ENCODE data around the gene CCDC85B. TPM values are rescaled to one million over a fixed set of nuclear protein-coding genes. Genes with fewer than 3 reads are reported as not detected.

The CCDC85B gene
- total and polyA plus RNA-seq, 2 of the 13 experiments (the other 11 are each of a cell fraction or from before 2014, with no cell fraction given): 8.2 to 19.5 TPM

DNA sequence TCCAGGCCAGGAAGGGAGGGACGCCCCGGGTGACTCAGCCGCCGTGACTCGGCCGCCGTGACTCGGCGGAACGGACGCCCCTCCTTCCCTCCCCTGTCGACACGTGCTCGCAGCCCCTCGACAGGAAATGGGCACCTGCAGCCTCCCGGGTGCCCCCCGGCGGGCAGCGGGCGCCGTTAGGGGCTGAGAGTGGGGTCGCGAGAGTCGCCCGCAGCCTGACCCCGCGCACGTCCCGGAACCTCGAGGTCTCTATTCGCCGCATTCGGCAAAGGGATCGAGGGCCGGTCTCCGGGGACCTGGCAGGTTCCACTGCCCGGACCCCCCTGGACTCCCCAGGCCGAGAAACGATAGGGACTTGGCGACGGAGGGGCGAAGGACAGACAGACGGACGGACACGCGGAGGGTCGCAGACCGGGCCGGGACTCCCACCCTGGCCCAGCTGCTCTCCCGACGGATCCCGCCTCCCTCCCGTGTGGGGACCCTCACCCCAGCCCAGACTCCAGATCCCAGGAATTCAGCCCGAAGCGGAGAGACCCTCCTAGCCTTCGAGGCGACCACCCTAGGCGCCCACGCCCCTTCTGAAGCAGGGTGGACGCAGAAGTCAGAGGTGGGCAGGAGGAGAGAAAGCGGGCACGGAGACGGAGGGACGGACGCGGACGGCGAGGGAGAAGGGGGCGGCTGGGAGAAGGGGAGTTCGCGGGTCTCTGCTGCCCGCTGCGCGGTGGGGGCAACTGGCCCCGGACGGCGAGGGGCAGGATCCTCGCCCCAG is 9.1 kb downstream of the CCDC85B start (continued):
- TF ChIP-seq BRF2 (CRISPR knock-in tag; IDR thresholded peaks at IDR 0.05): 0 out of 2 replicates have a peak, but pooled peaks have one; percentile 41
- no peak for TF ChIP-seq ZNF510 (CRISPR knock-in tag; IDR thresholded peaks at IDR 0.05; ENCODE audit: low read depth)
- TF ChIP-seq ZNF850 (CRISPR knock-in tag; conservative IDR thresholded peaks at IDR 0.05): no peak; the same call in 1 of the 2 replicates
- TF ChIP-seq, protein P1, sequence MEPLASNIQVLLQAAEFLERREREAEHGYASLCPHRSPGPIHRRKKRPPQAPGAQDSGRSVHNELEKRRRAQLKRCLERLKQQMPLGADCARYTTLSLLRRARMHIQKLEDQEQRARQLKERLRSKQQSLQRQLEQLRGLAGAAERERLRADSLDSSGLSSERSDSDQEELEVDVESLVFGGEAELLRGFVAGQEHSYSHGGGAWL (CRISPR knock-in tag; IDR thresholded peaks at IDR 0.05): peak; percentile 88; the same call in 1 of the 2 replicates
- peak; percentile 86; the same call in 1 of the 2 replicates for TF ChIP-seq BCL3 (CRISPR knock-in tag; IDR thresholded peaks at IDR 0.05)
- TF ChIP-seq IRX3 (CRISPR knock-in tag; IDR thresholded peaks at IDR 0.05; ENCODE audit: borderline replicate concordance, low read depth): no peak
- no peak for TF ChIP-seq HNF4G (IDR thresholded peaks at IDR 0.05; ENCODE audit: borderline replicate concordance, low read depth, low read length)
- TF ChIP-seq HNF4G (CRISPR knock-in tag; IDR thresholded peaks at IDR 0.05; ENCODE audit: borderline replicate concordance, low read depth): no peak
- no peak for TF ChIP-seq KLF9 (CRISPR knock-in tag; IDR thresholded peaks at IDR 0.05; ENCODE audit: low read depth)
- TF ChIP-seq KMT2B (CRISPR knock-in tag; IDR thresholded peaks at IDR 0.05): 0 out of 2 replicates have a peak, but pooled peaks have one; percentile 39
- TF ChIP-seq ARHGAP35 (CRISPR knock-in tag; IDR thresholded peaks at IDR 0.05; ENCODE audit: borderline replicate concordance): peak; percentile 93; the same call in 1 of the 2 replicates
- TF ChIP-seq MBD4 (IDR thresholded peaks at IDR 0.05; ENCODE audit: borderline replicate concordance, low read length): no peak
- TF ChIP-seq HINFP (CRISPR knock-in tag; IDR thresholded peaks at IDR 0.05; ENCODE audit: low read depth): no peak
- no peak for TF ChIP-seq HNRNPH1 (optimal IDR thresholded peaks at IDR 0.05; ENCODE audit: low read depth, low read length)
- peak; percentile 57; the same call in 1 of the 2 replicates for TF ChIP-seq ZIK1 (CRISPR knock-in tag; IDR thresholded peaks at IDR 0.05; ENCODE audit: borderline replicate concordance, low read depth)
- peak; percentile 47; the same call in 1 of the 2 replicates for TF ChIP-seq REPIN1 (CRISPR knock-in tag; IDR thresholded peaks at IDR 0.05; ENCODE audit: borderline replicate concordance, low read depth)
- TF ChIP-seq ZNF775 (CRISPR knock-in tag; IDR thresholded peaks at IDR 0.05; ENCODE audit: borderline replicate concordance): no peak
- TF ChIP-seq ZNF605 (CRISPR knock-in tag; IDR thresholded peaks at IDR 0.05): peak; percentile 87
- TF ChIP-seq NAIF1 (CRISPR knock-in tag; IDR thresholded peaks at IDR 0.05; ENCODE audit: borderline replicate concordance): no peak
- peak; percentile 70; the same call in 1 of the 2 replicates for TF ChIP-seq ZNF350 (CRISPR knock-in tag; IDR thresholded peaks at IDR 0.05; ENCODE audit: borderline replicate concordance, low read depth)
- no peak for TF ChIP-seq HNRNPUL1 (IDR thresholded peaks at IDR 0.05; ENCODE audit: low read depth, low read length)
- peak; percentile 42; the same call in 1 of the 2 replicates for TF ChIP-seq RXRB (CRISPR knock-in tag; IDR thresholded peaks at IDR 0.05; ENCODE audit: borderline replicate concordance)
- TF ChIP-seq DNMT3B (CRISPR knock-in tag; conservative IDR thresholded peaks at IDR 0.05): peak; percentile 46; the same call in 1 of the 2 replicates
- no peak for TF ChIP-seq CC2D1A (CRISPR knock-in tag; IDR thresholded peaks at IDR 0.05)
- peak; percentile 48; the same call in 1 of the 2 replicates for TF ChIP-seq ZNF317 (CRISPR knock-in tag; IDR thresholded peaks at IDR 0.05)
- peak; percentile 63 for TF ChIP-seq NFE2L2 (IDR thresholded peaks at IDR 0.05; ENCODE audit: low read length)

All from HepG2 (cell line).